HG02759 (cell line): ENCODE measurements around the gene SMO.
A peak's percentile ranks its signal among the peaks of the same experiment; 100 is the strongest.
"Not testable (repeated sequence)": the region's sequence is repeated elsewhere in the genome, so short reads cannot be mapped to it uniquely, and the experiment has no call there.

Source experiments
- ATAC-seq: cut with Tn5 transposase; IDR thresholded peaks from one replicate; pipeline ENCODE4 v1.9.1; 2021; ENCODE audit warnings: mild to moderate bottlenecking, moderate library complexity; ENCODE audit not compliant: unreplicated experiment

Gene SMO

GRCh38 chr7:129169171-129169671 is 19.2 kb upstream of the SMO start:
- peak; percentile 34 for ATAC-seq

- peak; percentile 60 for ATAC-seq
Measured at GRCh38 chr7:129169686-129170440, 18.6 kb upstream of the SMO start.

DNA sequence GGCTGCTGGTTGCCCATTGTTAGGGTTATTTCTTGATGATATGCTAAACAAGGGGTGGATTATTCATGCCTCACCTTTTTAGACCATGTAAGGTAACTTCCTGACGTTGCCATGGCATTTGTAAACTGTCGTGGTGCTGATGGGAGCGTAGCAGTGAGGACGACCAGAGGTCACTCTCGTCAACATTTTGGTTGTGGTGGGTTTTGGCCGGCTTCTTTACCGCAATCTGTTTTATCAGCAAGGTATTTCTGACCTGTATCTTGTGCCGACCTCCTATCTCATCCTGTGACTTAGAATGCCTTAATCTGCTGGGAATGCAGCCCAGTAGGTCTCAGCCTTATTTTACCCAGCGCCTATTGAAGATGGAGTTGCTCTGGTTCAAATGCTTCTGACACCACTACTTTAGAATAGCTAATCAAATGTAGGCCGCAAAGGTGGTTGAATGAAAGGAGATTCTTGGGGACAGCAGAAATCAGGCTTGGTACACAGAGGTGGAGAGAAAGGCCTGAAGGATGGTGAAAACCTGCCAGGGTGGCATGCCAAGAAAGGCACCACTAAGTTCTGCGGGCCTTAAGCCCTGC is 17.9 kb upstream of the SMO start:
- no peak for ATAC-seq

- not testable (repeated sequence) for ATAC-seq
Measured at GRCh38 chr7:129173861-129174260, 14.6 kb upstream of the SMO start.

DNA sequence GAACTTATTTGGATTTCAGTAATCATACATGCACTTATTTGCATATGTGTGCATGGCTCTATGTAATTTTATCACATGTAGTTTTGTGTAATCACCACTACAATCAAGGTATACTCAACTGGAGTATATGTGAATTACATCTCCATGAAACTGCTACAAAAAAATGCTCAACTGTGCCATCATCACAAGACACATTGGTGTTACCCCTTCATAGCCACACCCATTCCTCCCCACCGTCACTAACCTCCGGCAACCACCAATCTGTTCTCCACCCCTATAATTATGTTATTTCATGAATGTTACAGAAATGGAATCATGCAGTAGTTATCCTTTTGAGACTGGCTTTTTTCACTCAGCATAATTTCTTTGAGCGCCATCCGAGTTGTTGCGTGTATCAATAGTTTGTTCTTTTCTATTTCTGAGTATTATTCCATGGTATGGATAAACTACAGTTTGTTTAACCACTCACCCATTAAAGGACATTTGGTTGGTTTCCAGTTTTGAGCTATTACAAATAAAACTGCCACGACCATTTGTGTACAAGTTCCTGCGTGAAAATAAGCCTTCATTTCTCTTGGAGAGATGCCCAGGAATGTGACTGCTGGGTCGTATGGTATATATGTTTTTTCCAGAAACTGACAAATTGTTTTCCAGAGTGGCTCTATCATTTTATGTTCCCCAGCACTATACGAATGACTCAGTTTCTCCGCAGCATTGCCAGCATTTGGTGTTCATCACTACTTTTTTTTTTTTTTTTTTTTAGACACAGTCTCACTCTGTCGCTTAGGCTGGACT is 11.3 kb upstream of the SMO start:
- no peak for ATAC-seq

GRCh38 chr7:129184981-129185670 is 3.3 kb upstream of the SMO start:
- ATAC-seq: no peak

GRCh38 chr7:129186749-129187260 is 1.6 kb upstream of the SMO start:
- ATAC-seq: no peak

DNA sequence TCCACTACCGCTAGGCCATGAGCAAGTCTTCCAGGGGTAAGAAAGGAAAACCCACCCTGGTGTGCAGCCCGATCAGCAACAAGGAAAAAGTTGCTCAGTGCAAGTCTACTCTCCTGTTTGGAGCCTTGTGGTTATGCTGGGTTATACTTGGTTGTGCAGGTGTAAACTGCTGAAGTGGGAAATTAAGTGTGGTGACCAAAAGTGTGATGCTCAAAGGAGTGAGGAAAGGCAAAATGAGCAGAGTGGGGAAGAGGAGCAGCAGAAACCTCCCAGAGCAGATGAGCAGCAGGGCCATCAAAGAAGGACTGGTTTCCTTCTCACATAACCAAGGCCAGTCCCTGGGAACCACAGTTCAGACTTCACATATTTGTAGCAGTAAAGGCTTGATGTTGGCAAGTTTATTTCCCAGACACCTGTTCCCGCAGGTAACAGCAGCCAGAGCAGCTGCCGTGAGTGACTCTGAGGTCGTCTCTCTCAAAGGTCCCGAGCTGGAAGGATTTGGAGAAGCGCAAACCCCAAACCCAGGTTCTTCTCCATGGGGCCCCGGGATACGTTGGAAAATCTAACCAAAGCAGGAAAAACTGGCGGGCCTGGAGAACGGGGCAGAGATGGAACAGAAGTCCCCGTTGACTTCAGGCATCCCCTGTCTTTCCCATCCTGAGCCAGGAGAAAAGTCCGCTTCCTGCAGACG is 607 bp upstream of the SMO start:
- ATAC-seq: no peak

- peak; percentile 31 for ATAC-seq
Measured at GRCh38 chr7:129188892-129189660, 643 bp downstream of the SMO start.

DNA sequence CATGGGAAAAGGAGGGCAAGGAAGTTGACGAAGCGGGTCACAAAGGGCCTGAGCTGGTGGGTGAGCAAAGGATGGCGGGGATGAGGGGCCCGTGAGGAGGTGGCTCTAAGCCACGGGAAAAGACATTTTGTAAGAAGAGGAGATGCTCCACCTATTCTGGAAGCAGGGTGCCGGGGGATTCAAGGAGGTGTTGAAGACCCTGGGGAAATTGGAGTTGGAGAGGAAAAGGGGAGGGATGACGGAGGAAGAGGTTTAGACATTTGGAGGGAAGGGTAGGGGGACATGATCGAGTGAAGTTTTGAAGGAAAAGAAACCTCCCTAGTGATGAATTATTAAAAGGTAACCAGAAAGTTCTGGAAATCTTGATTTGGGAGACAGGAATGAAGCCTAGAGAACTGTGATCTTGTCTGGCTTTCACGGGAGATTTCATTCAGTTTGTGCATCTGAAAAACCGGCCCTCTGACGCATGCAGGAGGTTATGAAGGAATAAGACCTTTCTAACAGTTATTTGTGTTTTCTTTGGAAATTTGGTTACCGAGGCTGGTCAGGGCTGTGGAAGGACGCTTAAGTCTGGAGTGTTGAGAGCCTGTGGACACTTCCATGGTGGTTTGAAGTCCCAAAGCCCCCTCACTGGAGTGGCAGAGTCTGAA is 1.4 kb downstream of the SMO start:
- no peak for ATAC-seq

DNA sequence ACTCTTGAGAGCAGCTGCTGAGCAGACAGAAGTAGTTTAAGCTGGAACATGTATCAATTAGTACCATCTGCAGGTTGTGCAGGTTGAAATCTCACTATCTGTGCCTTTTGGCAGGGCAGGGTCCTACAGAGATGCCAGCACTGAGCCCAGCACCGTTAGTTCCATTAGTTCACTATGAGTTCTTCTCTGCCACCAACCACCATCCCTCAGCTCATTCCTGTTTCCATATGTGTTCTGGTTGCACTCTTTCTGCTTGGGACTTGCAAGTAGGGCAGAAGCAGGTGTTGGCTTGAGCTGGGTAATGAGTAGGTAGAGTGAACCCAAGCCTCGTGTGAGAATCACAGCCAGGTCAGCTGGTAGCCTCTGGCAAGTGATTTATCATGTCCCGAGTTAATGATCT is 2.8 kb downstream of the SMO start:
- no peak for ATAC-seq

DNA sequence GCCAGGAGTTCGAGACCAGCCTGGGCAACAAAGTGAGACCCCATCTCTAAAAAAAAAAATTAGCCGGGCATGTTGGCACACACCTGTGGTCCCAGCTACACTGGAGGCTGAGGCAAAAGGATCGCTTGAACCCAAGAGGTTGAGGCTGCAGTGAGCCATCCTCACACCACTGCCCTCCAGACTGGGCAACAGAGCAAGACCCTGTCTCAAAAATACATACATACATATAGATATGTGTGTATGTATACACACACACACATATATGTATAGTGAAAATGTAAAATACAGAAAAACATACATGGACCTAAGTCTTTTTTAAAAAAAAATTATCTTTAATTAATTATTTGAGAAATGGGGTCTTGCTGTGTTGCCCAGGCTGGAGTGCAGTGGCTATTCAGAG is 5.5 kb downstream of the SMO start:
- no peak for ATAC-seq

GRCh38 chr7:129197771-129198170 is 9.3 kb downstream of the SMO start:
- no peak for ATAC-seq

- no peak for ATAC-seq
Measured at GRCh38 chr7:129199406-129199805, 11.0 kb downstream of the SMO start.

DNA sequence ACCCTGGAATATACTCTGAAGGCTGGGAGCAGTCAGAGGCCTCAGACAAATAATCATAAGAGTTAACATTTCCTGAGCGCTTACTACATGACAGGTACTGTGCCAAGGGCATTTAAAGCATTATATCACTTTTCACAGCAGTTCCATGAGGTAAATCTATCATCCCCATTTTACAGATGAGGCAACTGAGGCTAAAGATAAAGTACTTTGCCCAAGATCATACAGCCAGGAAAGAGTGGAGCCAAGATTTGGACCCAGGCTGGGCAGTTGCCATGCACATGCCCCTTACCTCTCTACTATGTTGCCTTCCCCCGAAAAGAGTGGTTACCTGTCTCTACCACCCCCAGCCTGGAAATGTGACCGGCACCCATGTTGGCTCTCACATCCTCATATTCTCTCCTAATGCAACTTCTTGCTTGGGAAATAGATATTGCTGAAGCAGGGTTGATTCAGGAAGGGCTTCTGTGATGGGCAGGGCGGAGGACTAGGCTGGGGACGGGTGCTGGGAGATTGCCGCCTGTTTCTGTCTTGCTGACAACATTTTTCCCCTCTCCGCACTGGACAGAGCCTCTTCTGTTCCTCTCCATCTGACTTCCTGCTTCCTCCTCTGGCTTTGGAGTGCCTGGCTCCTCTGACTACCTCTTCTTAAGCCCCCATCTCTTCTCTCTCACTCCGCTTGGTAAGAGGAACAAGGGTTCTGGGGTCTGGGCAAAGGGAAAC is 13.8 kb downstream of the SMO start:
- ATAC-seq: no peak

DNA sequence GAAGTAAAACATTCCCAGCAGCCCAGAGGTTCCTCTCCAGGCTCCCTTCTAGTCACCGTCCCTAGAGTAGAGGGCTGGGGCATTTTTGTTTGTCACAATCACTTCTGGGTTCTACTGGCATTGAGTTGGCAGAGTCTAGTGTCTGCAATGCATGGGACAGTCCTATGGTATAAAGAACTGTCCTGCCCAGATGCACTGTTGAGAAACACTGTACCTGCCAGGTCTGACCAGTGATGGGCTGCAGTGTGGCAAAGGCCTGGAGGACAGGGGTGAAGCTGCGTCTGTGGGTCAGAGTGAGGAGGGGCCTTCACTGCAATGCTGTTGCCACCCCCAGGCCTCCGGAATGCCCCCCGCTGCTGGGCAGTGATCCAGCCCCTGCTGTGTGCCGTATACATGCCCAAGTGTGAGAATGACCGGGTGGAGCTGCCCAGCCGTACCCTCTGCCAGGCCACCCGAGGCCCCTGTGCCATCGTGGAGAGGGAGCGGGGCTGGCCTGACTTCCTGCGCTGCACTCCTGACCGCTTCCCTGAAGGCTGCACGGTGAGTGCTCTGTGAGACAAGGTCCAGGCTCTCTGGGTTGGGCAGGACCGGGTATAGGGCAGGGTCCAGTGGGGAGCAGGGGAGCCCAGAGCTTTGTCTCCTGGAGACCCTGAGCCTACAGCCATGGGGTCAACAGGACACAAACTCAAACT is 14.8 kb downstream of the SMO start:
- ATAC-seq: no peak

DNA sequence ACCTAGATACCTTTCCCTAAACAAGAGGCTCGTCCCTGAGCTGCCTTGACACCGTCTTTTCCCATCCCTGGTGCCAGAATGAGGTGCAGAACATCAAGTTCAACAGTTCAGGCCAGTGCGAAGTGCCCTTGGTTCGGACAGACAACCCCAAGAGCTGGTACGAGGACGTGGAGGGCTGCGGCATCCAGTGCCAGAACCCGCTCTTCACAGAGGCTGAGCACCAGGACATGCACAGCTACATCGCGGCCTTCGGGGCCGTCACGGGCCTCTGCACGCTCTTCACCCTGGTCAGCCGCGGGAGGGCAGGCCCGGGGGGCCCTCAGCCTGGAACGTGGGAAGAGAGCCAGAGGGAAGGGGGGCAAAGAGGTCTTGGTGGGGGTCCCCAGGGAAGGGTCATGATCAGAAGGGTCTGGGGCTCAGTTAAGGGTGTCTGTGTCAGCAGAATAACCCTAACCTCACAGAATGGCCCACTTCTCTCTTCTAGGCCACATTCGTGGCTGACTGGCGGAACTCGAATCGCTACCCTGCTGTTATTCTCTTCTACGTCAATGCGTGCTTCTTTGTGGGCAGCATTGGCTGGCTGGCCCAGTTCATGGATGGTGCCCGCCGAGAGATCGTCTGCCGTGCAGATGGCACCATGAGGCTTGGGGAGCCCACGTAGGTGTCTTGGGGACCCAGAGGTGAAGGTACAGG is 16.8 kb downstream of the SMO start:
- ATAC-seq: no peak
